Stimulated activated CD4-positive, alpha-beta T cell treated with anti-CD3 and anti-CD28 coated beads, Interleukin-2, amount 100 ng/mL, for 4 hours (primary cell): Measurements from ENCODE around the gene SLC2A9.

Source experiments
- DNase-seq: peaks from one replicate; pipeline ENCODE4 v3.0.0-alpha.2; 2020; ENCODE audit warnings: low read depth

SLC2A9 gene

GRCh38 chr4:9893329-9894108 is 127.8 kb downstream of the SLC2A9 start:
- no peak for DNase-seq

GRCh38 chr4:9891740-9892139 is 129.6 kb downstream of the SLC2A9 start:
- DNase-seq, result no peak

- no peak for DNase-seq
Observed at GRCh38 chr4:9891056-9891455, 130.2 kb downstream of the SLC2A9 start.

GRCh38 chr4:9889306-9889705 is 132.0 kb downstream of the SLC2A9 start:
- DNase-seq, result no peak

- no peak for DNase-seq
Observed at GRCh38 chr4:9885958-9886357, 135.3 kb downstream of the SLC2A9 start.

GRCh38 chr4:9880406-9881197 is 140.7 kb downstream of the SLC2A9 start:
- no peak for DNase-seq

GRCh38 chr4:9877123-9877522 is 144.2 kb downstream of the SLC2A9 start:
- DNase-seq, result no peak

GRCh38 chr4:9875516-9875915 is 145.8 kb downstream of the SLC2A9 start:
- DNase-seq, result no peak

- no peak for DNase-seq
Observed at GRCh38 chr4:9874385-9874784, 146.9 kb downstream of the SLC2A9 start.

- no peak for DNase-seq
Observed at GRCh38 chr4:9870165-9870790, 151.0 kb downstream of the SLC2A9 start.

- DNase-seq, result no peak
Observed at GRCh38 chr4:9867751-9868425, 153.4 kb downstream of the SLC2A9 start.

GRCh38 chr4:9866931-9867330 is 154.4 kb downstream of the SLC2A9 start:
- no peak for DNase-seq

- no peak for DNase-seq
Observed at GRCh38 chr4:9861561-9861960, 159.7 kb downstream of the SLC2A9 start.

- no peak for DNase-seq
Observed at GRCh38 chr4:9859810-9860209, 161.5 kb downstream of the SLC2A9 start.

GRCh38 chr4:9849538-9849920 is 171.8 kb downstream of the SLC2A9 start:
- DNase-seq, result no peak

- DNase-seq, result no peak
Observed at GRCh38 chr4:9847968-9848748, 173.1 kb downstream of the SLC2A9 start.

- DNase-seq, result no peak
Observed at GRCh38 chr4:9845791-9846493, 175.4 kb downstream of the SLC2A9 start.

GRCh38 chr4:9841072-9841471 is 180.2 kb downstream of the SLC2A9 start:
- no peak for DNase-seq

GRCh38 chr4:9835430-9835829 is 185.9 kb downstream of the SLC2A9 start:
- DNase-seq, result no peak

- DNase-seq, result no peak
Observed at GRCh38 chr4:9833421-9833820, 187.9 kb downstream of the SLC2A9 start.

- DNase-seq, result no peak
Observed at GRCh38 chr4:9832640-9833039, 188.7 kb downstream of the SLC2A9 start.
